ENCODE data around the gene ZNF226. TPM values are rescaled to one million over a fixed set of nuclear protein-coding genes. Genes with fewer than 3 reads are reported as not detected.
A peak's percentile ranks its signal among the peaks of the same experiment; 100 is the strongest.

ZNF226 gene
- total RNA-seq, 1 donor from 2014 or later: 34.3 TPM

GRCh38 chr19:44142059-44142433 is 22.9 kb upstream of the ZNF226 start:
- peak; percentile 18 for DNase-seq (ENCODE audit: low spot score)
- peaks cover 10% of the 10 kb centered on the region for H3K79me2 ChIP-seq (ENCODE audit: low read depth)
- Mint-ChIP-seq H3K4me3 (peak overlapping the region; percentile 89), H3K27ac (no peak overlapping the region), H3K27me3 (ENCODE audit: insufficient read depth, low read depth) (peaks cover 2% of the 10 kb centered on the region), H3K4me1 (peaks cover 15% of the 10 kb centered on the region), H3K9me3 (peaks cover 4% of the 10 kb centered on the region), H3K36me3 (peaks cover 9% of the 10 kb centered on the region)
- H3K27ac ChIP-seq: no peak overlapping the region
- TF ChIP-seq EZH2 (IDR thresholded peaks at IDR 0.05) (no peak), EZH2phosphoT487 (IDR thresholded peaks at IDR 0.05) (no peak)
- TF ChIP-seq, protein P1, sequence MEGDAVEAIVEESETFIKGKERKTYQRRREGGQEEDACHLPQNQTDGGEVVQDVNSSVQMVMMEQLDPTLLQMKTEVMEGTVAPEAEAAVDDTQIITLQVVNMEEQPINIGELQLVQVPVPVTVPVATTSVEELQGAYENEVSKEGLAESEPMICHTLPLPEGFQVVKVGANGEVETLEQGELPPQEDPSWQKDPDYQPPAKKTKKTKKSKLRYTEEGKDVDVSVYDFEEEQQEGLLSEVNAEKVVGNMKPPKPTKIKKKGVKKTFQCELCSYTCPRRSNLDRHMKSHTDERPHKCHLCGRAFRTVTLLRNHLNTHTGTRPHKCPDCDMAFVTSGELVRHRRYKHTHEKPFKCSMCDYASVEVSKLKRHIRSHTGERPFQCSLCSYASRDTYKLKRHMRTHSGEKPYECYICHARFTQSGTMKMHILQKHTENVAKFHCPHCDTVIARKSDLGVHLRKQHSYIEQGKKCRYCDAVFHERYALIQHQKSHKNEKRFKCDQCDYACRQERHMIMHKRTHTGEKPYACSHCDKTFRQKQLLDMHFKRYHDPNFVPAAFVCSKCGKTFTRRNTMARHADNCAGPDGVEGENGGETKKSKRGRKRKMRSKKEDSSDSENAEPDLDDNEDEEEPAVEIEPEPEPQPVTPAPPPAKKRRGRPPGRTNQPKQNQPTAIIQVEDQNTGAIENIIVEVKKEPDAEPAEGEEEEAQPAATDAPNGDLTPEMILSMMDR (IDR thresholded peaks at IDR 0.05): no peak
- no peaks in the 10 kb centered on the region for H4K20me1 ChIP-seq (ENCODE audit: low read depth)
- peak overlapping the region; percentile 64 for H3K4me3 ChIP-seq
- peaks cover 8% of the 10 kb centered on the region for H3K4me1 ChIP-seq
- H3K36me3 ChIP-seq: no peaks in the 10 kb centered on the region
- H3K9ac ChIP-seq: peak overlapping the region; percentile 10
- H3K4me2 ChIP-seq: peak overlapping the region; percentile 87
- no peaks in the 10 kb centered on the region for H3K9me3 ChIP-seq (ENCODE audit: low read depth)
- peaks cover 5% of the 10 kb centered on the region for H3F3A ChIP-seq (ENCODE audit: low read depth)
- H3K27me3 ChIP-seq: no peaks in the 10 kb centered on the region
- H2AFZ ChIP-seq (replicated peaks): peak overlapping the region; percentile 96

DNA sequence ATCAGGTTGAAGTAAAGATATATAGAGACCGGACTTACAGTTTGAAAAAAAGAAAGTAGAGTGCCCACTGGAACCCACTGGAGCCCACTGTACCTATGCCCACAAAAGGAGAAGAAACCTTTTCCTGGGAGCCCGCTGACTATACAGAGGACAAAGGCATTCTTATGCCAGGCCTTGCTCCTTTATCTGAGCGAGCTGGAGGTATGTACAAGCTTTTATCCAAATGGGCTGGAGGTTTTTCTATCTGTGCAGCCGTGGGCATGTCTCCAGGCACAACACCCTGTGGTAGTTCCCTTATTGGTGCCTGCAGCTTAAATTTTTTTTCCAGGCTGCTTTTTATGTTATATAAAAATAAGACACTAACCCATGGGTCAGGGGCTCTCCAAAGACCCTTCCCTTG is 15.1 kb upstream of the ZNF226 start:
- DNase-seq (ENCODE audit: low spot score): no peak
- Histone ChIP-seq H3K9me3 (ENCODE audit: low read depth) (no peaks in the 10 kb centered on the region), H2AFZ (replicated peaks) (no peak overlapping the region), H3K9ac (no peak overlapping the region), H3K4me2 (no peak overlapping the region), H3K27ac (no peak overlapping the region), H3K27me3 (no peaks in the 10 kb centered on the region), H3K79me2 (ENCODE audit: low read depth) (no peaks in the 10 kb centered on the region), H4K20me1 (ENCODE audit: low read depth) (no peaks in the 10 kb centered on the region), H3K4me3 (no peak overlapping the region), H3K36me3 (peaks cover 6% of the 10 kb centered on the region), H3K4me1 (no peaks in the 10 kb centered on the region), H3F3A (ENCODE audit: low read depth) (no peaks in the 10 kb centered on the region)
- Mint-ChIP-seq H3K9me3 (peaks cover 2% of the 10 kb centered on the region), H3K4me1 (no peaks in the 10 kb centered on the region), H3K4me3 (no peak overlapping the region), H3K36me3 (peaks cover 43% of the 10 kb centered on the region), H3K27ac (no peak overlapping the region), H3K27me3 (ENCODE audit: insufficient read depth, low read depth) (no peaks in the 10 kb centered on the region)
- TF ChIP-seq, protein P1 (IDR thresholded peaks at IDR 0.05): no peak
- TF ChIP-seq EZH2 (IDR thresholded peaks at IDR 0.05) (no peak), EZH2phosphoT487 (IDR thresholded peaks at IDR 0.05) (no peak)

DNA sequence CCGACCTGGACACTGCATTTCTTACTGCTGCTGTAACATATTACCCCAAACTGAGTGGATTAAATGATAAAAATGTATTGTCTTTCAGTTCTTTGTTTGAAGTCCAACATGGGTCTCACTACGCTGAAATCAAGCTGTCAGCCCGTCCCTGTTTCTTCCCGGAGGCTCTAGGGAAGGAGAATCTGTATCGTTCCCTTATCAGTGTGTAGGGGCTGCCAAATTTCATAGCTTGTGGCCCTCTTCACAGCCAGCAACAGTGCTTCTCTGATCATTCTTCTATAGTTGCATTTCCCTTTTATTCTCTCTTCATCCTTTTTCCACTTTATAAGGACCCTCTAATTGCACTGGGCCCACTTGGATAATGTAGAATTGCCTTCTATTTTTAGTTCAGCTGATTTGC is 13.4 kb upstream of the ZNF226 start:
- Mint-ChIP-seq H3K27ac (no peak overlapping the region), H3K27me3 (ENCODE audit: insufficient read depth, low read depth) (no peaks in the 10 kb centered on the region), H3K4me3 (no peak overlapping the region), H3K36me3 (peaks cover 49% of the 10 kb centered on the region), H3K9me3 (peaks cover 8% of the 10 kb centered on the region), H3K4me1 (no peaks in the 10 kb centered on the region)
- Histone ChIP-seq H3K79me2 (ENCODE audit: low read depth) (no peaks in the 10 kb centered on the region), H3K9me3 (ENCODE audit: low read depth) (no peaks in the 10 kb centered on the region), H3K9ac (no peak overlapping the region), H3K27me3 (no peaks in the 10 kb centered on the region), H2AFZ (replicated peaks) (no peak overlapping the region), H3K4me1 (no peaks in the 10 kb centered on the region), H3K27ac (no peak overlapping the region), H3K4me2 (no peak overlapping the region), H3K36me3 (peaks cover 20% of the 10 kb centered on the region), H4K20me1 (ENCODE audit: low read depth) (no peaks in the 10 kb centered on the region), H3K4me3 (no peak overlapping the region), H3F3A (ENCODE audit: low read depth) (no peaks in the 10 kb centered on the region)
- no peak for DNase-seq (ENCODE audit: low spot score)
- TF ChIP-seq EZH2phosphoT487 (IDR thresholded peaks at IDR 0.05) (no peak), EZH2 (IDR thresholded peaks at IDR 0.05) (no peak)
- TF ChIP-seq, protein P1 (IDR thresholded peaks at IDR 0.05): no peak

Measured in neural progenitor cell (in vitro differentiated cells).